Subcutaneous adipose tissue (tissue), 4 donors: ENCODE results near the gene ZBTB18. TPM values are rescaled to one million over a fixed set of nuclear protein-coding genes. Genes with fewer than 3 reads are reported as not detected.

Experiments
- total RNA-seq, 4 donors: library from RNA; depleted of rRNA; stranded (reverse); fragments of >200 nt; gene quantifications; one replicate each; pipeline ENCODE4 v1.1.0, GENCODE V29; 2016
- TF ChIP-seq, protein P1 (sequence below): fragments of 450-650 bp; IDR thresholded peaks from one replicate; pipeline ENCODE4 v1.5.1; 2016; ENCODE audit warnings: low read depth, mild to moderate bottlenecking, control low read depth, antibody characterized with exemption, moderate library complexity

ZBTB18 gene
- total RNA-seq, 4 donors from 2014 or later, result 8.3 to 17.7 (median 9.8) TPM

DNA sequence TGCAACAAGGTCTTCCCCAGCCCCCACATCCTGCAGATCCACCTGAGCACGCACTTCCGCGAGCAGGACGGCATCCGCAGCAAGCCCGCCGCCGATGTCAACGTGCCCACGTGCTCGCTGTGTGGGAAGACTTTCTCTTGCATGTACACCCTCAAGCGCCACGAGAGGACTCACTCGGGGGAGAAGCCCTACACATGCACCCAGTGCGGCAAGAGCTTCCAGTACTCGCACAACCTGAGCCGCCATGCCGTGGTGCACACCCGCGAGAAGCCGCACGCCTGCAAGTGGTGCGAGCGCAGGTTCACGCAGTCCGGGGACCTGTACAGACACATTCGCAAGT is 3.8 kb downstream of the ZBTB18 start:
- TF ChIP-seq, protein P1, sequence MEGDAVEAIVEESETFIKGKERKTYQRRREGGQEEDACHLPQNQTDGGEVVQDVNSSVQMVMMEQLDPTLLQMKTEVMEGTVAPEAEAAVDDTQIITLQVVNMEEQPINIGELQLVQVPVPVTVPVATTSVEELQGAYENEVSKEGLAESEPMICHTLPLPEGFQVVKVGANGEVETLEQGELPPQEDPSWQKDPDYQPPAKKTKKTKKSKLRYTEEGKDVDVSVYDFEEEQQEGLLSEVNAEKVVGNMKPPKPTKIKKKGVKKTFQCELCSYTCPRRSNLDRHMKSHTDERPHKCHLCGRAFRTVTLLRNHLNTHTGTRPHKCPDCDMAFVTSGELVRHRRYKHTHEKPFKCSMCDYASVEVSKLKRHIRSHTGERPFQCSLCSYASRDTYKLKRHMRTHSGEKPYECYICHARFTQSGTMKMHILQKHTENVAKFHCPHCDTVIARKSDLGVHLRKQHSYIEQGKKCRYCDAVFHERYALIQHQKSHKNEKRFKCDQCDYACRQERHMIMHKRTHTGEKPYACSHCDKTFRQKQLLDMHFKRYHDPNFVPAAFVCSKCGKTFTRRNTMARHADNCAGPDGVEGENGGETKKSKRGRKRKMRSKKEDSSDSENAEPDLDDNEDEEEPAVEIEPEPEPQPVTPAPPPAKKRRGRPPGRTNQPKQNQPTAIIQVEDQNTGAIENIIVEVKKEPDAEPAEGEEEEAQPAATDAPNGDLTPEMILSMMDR, result no peak

DNA sequence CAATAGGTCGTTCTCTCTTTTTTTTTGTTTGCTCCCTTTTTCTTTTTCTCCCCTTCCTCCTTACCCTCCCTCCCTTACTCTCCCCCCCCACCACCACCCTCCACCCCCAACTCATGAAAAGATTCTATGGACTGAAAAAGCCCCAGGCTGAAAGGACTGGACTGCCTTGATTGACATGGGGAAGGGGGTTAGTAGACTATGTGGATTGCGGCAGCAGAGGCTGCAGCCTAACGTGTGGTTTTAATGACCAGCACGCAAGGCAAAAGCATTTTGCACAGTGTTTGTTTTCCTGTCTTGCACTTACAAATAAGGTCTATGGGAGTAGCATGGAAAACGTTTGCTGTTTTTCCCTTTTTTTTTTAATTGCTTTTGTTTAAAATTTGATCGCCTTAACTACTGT is 5.5 kb downstream of the ZBTB18 start:
- TF ChIP-seq, protein P1, result no peak

DNA sequence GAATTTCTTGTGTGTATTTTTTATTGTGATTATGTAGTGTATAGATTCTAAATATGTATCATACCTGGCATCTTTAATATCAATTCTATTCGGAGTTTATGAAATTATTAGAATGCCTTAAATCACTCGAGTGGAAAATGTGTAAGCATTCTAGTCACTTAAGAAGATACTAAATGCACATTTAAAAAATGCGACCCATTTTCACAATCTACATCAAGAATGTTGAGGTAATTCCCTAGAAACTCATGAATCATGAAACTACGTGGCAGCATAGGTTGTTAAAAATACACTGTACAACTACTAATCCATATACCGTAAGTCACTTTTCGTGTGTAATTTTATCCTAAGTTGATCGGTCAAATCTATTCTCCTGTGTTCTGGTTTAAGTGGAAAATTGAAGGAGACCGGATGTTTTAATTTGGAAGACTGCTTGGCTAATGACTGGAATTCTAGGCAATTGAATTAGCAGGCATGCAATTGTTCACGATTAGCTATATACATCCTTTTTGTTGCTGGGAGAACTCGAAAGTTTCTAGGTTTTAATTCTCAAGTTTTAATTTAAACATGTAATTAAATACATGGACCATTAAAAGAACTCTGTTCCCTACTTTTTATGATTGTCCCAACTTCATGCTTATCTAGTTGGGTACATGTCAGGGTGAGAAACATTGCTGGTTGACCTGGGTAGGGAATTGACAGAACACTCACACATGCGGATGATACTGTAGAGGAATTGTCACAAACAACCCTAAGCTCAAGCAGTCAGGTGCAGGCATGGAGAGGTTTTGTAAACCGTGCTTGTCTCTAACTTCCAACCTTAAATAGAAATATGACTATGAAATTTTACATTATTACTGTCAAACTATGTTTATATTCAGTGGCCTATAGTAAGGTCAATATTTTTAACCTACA is 6.6 kb downstream of the ZBTB18 start:
- TF ChIP-seq, protein P1, result no peak

DNA sequence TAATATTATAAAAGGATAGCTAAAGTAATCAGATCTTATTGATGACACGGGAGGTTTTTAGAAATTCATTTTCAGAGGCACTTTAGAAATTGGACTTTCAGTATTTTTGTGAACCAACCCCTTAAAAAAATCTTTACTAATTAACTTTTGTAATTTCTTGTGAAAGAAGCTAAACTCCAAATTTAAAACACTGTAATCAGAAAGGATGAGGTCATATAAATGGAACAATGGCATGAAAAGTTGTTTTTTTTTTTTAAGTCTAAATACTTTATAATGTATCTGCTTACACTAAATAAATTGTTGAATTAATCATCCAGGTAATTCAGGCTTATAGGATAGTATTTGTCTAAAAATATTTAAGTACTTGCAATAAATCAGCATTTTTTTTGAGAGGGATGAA is 9.0 kb downstream of the ZBTB18 start:
- TF ChIP-seq, protein P1, result no peak

DNA sequence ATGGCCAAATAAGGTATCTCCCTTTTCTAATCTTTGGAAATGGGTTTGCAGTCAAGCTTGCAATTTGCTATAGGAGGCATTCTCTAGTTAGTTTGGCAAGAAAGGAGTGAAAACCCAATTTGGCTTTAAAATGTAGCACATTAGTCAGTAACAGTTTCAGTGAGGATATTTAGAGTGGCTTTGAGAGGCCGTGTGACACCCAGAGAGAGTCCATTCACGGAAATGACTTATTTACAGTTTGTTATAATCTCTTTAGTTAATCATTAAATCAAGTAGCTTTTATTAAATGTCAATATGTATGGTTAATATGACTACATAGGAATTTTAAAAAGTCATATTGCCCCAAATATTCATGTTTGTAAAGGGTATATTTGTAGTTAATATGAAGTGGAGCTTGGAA is 9.6 kb downstream of the ZBTB18 start:
- TF ChIP-seq, protein P1, result no peak

DNA sequence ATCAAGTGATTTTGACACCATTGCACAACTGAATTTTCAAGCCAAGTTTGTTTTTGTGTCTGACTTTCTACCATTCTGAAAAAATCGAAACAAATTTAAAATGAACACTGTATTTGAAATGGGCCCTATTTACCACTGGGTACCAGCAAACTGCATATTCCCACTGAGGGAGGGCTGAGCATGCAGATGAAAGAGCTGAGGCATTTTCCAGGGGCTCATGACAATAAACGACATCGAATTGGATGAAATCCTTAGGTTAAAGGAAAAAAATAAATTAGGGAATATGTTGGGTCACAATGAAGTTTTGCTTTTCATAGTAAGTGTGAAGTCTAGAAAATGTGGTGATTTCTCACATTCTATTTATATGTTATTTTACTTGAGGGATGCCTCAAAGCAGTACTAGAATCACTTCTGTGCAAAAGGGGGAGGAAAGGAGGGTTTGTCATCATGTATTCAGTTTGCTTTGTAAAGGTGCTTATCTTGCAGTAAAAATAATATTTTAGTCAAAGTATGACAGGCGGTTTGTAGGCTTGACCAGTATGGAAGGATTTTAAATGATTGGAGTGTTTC is 11.2 kb downstream of the ZBTB18 start:
- TF ChIP-seq, protein P1, result no peak

DNA sequence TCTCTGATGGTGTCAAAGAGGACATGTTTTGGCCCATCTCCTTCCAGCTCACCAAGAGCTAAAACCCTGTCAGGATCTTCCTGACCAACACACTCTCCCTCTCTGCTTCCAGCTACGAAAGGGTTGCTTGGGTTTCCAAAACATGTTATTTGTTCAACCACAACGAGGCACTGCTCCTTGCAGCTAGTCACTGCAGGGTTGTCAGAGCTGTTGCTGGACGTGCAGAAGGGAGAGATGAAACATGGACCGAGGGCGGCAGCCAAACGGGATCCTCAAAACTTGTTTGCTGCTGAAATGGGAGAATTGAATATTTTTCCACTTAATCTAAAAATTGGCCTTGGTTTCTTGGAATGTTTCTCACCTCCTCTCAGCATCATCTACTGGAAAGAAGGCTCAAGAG is 12.4 kb downstream of the ZBTB18 start:
- TF ChIP-seq, protein P1, result no peak
